Measurements from ENCODE around the gene TBC1D1. TPM values are rescaled to one million over a fixed set of nuclear protein-coding genes. Genes with fewer than 3 reads are reported as not detected.
A peak's percentile ranks its signal among the peaks of the same experiment; 100 is the strongest.

Gene TBC1D1
- total RNA-seq, 2 donors from 2014 or later: 23.3 to 28.7 TPM

DNA sequence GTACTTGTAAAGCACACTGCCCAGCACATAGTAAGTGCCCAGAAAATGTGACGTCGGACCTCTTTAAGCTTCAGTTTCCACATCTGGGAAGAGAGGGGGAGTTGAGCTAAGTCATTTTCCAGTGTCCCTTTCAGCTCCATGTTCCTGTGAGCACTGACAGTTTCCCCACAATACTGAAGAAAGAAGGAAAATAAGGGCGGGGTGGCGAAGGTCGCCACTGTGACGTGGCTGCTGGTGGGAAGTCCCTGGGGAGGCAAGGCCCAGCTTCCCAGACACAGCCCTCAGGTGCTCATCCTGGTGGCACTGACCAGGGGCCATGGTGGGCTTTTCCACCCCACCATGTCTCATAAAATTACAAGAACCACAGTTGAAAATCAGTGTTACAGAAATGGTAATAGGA lies 191.1 kb downstream of the TBC1D1 start:
- ATAC-seq: no peak
- 87 to 92% methylated on average over 6 of the region's 6 CpGs for WGBS, 2 donors

DNA sequence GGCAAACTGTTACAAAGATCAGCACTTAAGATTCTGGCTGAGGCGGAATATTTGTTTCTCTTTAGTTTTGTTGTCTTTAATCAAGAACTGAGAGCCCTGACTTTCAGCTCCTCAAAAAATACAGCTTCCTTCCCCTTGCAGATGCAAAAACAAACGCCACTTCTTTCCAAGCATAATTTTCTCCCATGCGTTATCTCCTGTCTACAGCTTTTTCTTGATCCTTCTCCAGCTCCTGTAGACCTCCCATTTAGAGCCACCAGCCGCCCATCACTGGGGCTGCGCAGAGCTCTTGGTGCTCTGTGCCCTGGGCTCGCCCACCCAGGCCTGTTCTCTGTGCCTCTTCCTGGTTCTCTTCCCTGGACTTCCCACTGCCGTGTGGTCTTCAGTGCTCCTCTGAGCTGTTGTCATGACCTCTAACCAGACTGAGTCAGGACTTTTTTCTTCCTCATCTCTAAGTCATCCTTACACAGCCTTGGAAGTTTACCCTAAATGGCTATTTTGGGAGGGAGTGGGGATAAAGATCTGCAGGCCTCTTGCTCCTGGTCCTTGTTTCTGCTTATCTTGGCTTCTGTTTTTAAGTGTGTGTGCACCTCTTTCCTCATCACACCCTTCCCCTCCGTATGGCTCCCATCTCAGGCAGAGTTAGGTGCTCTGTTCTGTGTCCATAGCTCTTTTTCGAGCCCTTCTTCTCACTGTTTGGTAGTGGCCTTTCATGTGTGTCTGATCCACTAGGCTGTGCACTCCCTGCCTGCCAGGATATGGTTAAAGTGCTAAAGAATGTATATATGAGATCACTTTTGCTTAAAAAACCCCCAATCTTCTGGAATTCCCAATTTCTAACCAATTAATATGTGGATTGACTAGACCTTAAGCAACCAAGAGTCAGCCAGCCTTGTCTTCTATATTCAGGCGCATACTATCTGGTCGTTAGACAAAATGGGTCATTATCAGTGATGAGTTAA lies 191.8 kb downstream of the TBC1D1 start:
- intact Hi-C loops (cut with DNase I): no loop called here
- WGBS, 2 donors: 69 to 79% methylated on average over 11 of the region's 11 CpGs

More for the DNA sequence above, 191.1 kb downstream of the TBC1D1 start:
- Histone ChIP-seq H3K4me1 (peaks cover 35% of the 10 kb centered on the region), H3K9me3 (no peaks in the 10 kb centered on the region), H3K36me3 (replicated peaks in 1 of 2; ENCODE audit: insufficient read depth in 1 of 2, low read depth in 2 of 2) (no peaks in the 10 kb centered on the region), H3K27me3 (no peaks in the 10 kb centered on the region), H3K27ac (peak overlapping the region in 1 of 4 donors; percentile 46), H3K4me3 (no peak overlapping the region)
- DNase-seq: no peak
- TF ChIP-seq CTCF (IDR thresholded peaks at IDR 0.05) (no peak), POLR2A (IDR thresholded peaks at IDR 0.05) (no peak)
- intact Hi-C loops (cut with DNase I): no loop called here

GRCh38 chr4:38084877-38085711 lies 194.2 kb downstream of the TBC1D1 start:
- Histone ChIP-seq H3K4me1 (peaks cover 56% of the 10 kb centered on the region), H3K36me3 (replicated peaks in 1 of 2; ENCODE audit: insufficient read depth in 1 of 2, low read depth in 2 of 2) (no peaks in the 10 kb centered on the region), H3K27me3 (no peaks in the 10 kb centered on the region), H3K4me3 (no peak overlapping the region), H3K27ac (peak overlapping the region; percentile 19 to 74 (median 56)), H3K9me3 (no peaks in the 10 kb centered on the region)
- no peak for ATAC-seq
- intact Hi-C loops (cut with DNase I): no loop called here
- 57 to 60% methylated on average over 13 of the region's 13 CpGs for WGBS, 2 donors
- peak in 1 of 4 donors; percentile 22 for DNase-seq
- TF ChIP-seq POLR2A (IDR thresholded peaks at IDR 0.05): no peak
- no peak for TF ChIP-seq CTCF (IDR thresholded peaks at IDR 0.05)

More for the DNA sequence above, 191.8 kb downstream of the TBC1D1 start:
- ATAC-seq: no peak
- peaks cover 41% of the 10 kb centered on the region for H3K4me1 ChIP-seq
- no peak for TF ChIP-seq CTCF (IDR thresholded peaks at IDR 0.05)
- no peak for TF ChIP-seq POLR2A (IDR thresholded peaks at IDR 0.05)
- no peaks in the 10 kb centered on the region for H3K9me3 ChIP-seq
- no peak overlapping the region for H3K4me3 ChIP-seq
- H3K27ac ChIP-seq: peak overlapping the region in 1 of 4 donors; percentile 46
- no peaks in the 10 kb centered on the region for H3K27me3 ChIP-seq
- no peak for DNase-seq
- H3K36me3 ChIP-seq (replicated peaks in 1 of 2; ENCODE audit: insufficient read depth in 1 of 2, low read depth in 2 of 2): no peaks in the 10 kb centered on the region

DNA sequence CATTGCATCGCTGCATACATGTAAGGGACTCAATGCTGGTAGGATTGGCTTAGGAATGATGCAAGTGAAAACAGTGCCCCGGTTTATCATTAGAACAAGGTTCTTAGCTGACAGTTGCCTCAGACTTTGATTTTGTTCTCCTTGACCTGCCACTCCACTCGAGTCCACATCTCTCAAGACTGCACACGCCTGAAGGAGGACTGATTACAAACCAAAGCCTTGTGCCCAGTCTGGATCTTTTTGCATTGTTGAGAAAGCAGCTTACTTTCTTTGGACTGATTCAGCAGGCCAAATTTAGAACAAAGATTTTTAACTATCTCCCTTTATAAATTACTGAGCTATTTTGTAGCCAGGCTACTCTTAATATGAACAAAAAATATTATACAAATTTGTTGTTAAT lies 194.9 kb downstream of the TBC1D1 start:
- intact Hi-C loops (cut with DNase I): no loop called here
- H3K27ac ChIP-seq: peak overlapping the region; percentile 19 to 74 (median 56)
- no peak overlapping the region for H3K4me3 ChIP-seq
- no peak for ATAC-seq
- no peaks in the 10 kb centered on the region for H3K9me3 ChIP-seq
- 43 to 51% methylated on average over 4 of the region's 4 CpGs for WGBS, 2 donors
- H3K36me3 ChIP-seq (replicated peaks in 1 of 2; ENCODE audit: insufficient read depth in 1 of 2, low read depth in 2 of 2): no peaks in the 10 kb centered on the region
- DNase-seq: no peak
- TF ChIP-seq CTCF (IDR thresholded peaks at IDR 0.05) (no peak), POLR2A (IDR thresholded peaks at IDR 0.05) (no peak)
- H3K4me1 ChIP-seq: peaks cover 56% of the 10 kb centered on the region
- no peaks in the 10 kb centered on the region for H3K27me3 ChIP-seq

Measured in body of pancreas (tissue), 4 donors.